Measurements from ENCODE around the gene LDLRAD4.

The LDLRAD4 gene

GRCh38 chr18:13446024-13446423 is 227.5 kb downstream of the LDLRAD4 start:
- no peak for DNase-seq (ENCODE audit: low spot score)

GRCh38 chr18:13446610-13447461 is 228.3 kb downstream of the LDLRAD4 start:
- peak; percentile 82 for DNase-seq (ENCODE audit: low spot score)

GRCh38 chr18:13447621-13448334 is 229.2 kb downstream of the LDLRAD4 start:
- DNase-seq (ENCODE audit: low spot score): peak; percentile 91

- DNase-seq (ENCODE audit: low spot score): no peak
These were observed 229.8 kb downstream of the LDLRAD4 start for GRCh38 chr18:13448335-13448795.

GRCh38 chr18:13449651-13450050 is 231.1 kb downstream of the LDLRAD4 start:
- DNase-seq (ENCODE audit: low spot score): no peak

- no peak for DNase-seq (ENCODE audit: low spot score)
These were observed 232.0 kb downstream of the LDLRAD4 start for GRCh38 chr18:13450289-13451212.

GRCh38 chr18:13451213-13451540 is 232.6 kb downstream of the LDLRAD4 start:
- no peak for DNase-seq (ENCODE audit: low spot score)

GRCh38 chr18:13451661-13452387 is 233.3 kb downstream of the LDLRAD4 start:
- DNase-seq (ENCODE audit: low spot score): no peak

GRCh38 chr18:13452388-13452811 is 233.8 kb downstream of the LDLRAD4 start:
- no peak for DNase-seq (ENCODE audit: low spot score)

GRCh38 chr18:13452871-13453680 is 234.5 kb downstream of the LDLRAD4 start:
- no peak for DNase-seq (ENCODE audit: low spot score)

GRCh38 chr18:13453714-13454113 is 235.2 kb downstream of the LDLRAD4 start:
- peak; percentile 90 for DNase-seq (ENCODE audit: low spot score)

GRCh38 chr18:13454363-13455150 is 236.0 kb downstream of the LDLRAD4 start:
- no peak for DNase-seq (ENCODE audit: low spot score)

GRCh38 chr18:13455471-13455870 is 236.9 kb downstream of the LDLRAD4 start:
- no peak for DNase-seq (ENCODE audit: low spot score)

- DNase-seq (ENCODE audit: low spot score): no peak
These were observed 237.5 kb downstream of the LDLRAD4 start for GRCh38 chr18:13455960-13456481.

- no peak for DNase-seq (ENCODE audit: low spot score)
These were observed 238.2 kb downstream of the LDLRAD4 start for GRCh38 chr18:13456736-13457271.

GRCh38 chr18:13457327-13457726 is 238.8 kb downstream of the LDLRAD4 start:
- no peak for DNase-seq (ENCODE audit: low spot score)

- DNase-seq (ENCODE audit: low spot score): no peak
These were observed 242.4 kb downstream of the LDLRAD4 start for GRCh38 chr18:13460946-13461345.

- no peak for DNase-seq (ENCODE audit: low spot score)
These were observed 242.9 kb downstream of the LDLRAD4 start for GRCh38 chr18:13461469-13461868.

GRCh38 chr18:13461936-13462335 is 243.4 kb downstream of the LDLRAD4 start:
- DNase-seq (ENCODE audit: low spot score): no peak
